Measurements from ENCODE around the gene BMPR2.

The BMPR2 gene

GRCh38 chr2:202411097-202411496 is 35.0 kb downstream of the BMPR2 start:
- Histone ChIP-seq H3K4me3 (ENCODE audit: low read length, poor library complexity, severe bottlenecking) (no peak overlapping the region), H2AFZ (ENCODE audit: low read length) (no peak overlapping the region), H3K9me3 (ENCODE audit: insufficient read depth, low read depth, low read length) (no peaks in the 10 kb centered on the region), H3K27me3 (ENCODE audit: insufficient read depth, low read length, poor library complexity, severe bottlenecking) (no peaks in the 10 kb centered on the region), H3K36me3 (ENCODE audit: insufficient read depth, low read length) (no peaks in the 10 kb centered on the region), H4K20me1 (ENCODE audit: insufficient read depth, low read length, poor library complexity, severe bottlenecking) (peaks cover 26% of the 10 kb centered on the region), H3K9ac (ENCODE audit: low read depth, low read length, poor library complexity, severe bottlenecking) (no peak overlapping the region), H3K4me1 (ENCODE audit: insufficient read depth, low read length, poor library complexity, severe bottlenecking) (peaks cover 11% of the 10 kb centered on the region), H3F3A (ENCODE audit: low read depth) (peaks cover 3% of the 10 kb centered on the region; the same call in 1 of the 2 replicates), H3K4me2 (ENCODE audit: low read depth, low read length, poor library complexity, severe bottlenecking) (no peak overlapping the region), H3K79me2 (ENCODE audit: insufficient read depth, low read length) (peaks cover 50% of the 10 kb centered on the region), H3K9me2 (replicated peaks; ENCODE audit: low read depth, low read length) (no peaks in the 10 kb centered on the region)
- no peak for TF ChIP-seq EZH2phosphoT487 (IDR thresholded peaks at IDR 0.05; ENCODE audit: borderline replicate concordance)
- TF ChIP-seq, protein P1, sequence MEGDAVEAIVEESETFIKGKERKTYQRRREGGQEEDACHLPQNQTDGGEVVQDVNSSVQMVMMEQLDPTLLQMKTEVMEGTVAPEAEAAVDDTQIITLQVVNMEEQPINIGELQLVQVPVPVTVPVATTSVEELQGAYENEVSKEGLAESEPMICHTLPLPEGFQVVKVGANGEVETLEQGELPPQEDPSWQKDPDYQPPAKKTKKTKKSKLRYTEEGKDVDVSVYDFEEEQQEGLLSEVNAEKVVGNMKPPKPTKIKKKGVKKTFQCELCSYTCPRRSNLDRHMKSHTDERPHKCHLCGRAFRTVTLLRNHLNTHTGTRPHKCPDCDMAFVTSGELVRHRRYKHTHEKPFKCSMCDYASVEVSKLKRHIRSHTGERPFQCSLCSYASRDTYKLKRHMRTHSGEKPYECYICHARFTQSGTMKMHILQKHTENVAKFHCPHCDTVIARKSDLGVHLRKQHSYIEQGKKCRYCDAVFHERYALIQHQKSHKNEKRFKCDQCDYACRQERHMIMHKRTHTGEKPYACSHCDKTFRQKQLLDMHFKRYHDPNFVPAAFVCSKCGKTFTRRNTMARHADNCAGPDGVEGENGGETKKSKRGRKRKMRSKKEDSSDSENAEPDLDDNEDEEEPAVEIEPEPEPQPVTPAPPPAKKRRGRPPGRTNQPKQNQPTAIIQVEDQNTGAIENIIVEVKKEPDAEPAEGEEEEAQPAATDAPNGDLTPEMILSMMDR (conservative IDR thresholded peaks at IDR 0.05; ENCODE audit: low read length), result no peak

GRCh38 chr2:202418027-202418426 is 41.9 kb downstream of the BMPR2 start:
- Histone ChIP-seq H3K9ac (ENCODE audit: low read depth, low read length, poor library complexity, severe bottlenecking) (no peak overlapping the region), H3K9me2 (replicated peaks; ENCODE audit: low read depth, low read length) (no peaks in the 10 kb centered on the region), H3K27me3 (ENCODE audit: insufficient read depth, low read length, poor library complexity, severe bottlenecking) (no peaks in the 10 kb centered on the region), H3K4me3 (ENCODE audit: low read length, poor library complexity, severe bottlenecking) (no peak overlapping the region), H3K9me3 (ENCODE audit: insufficient read depth, low read depth, low read length) (no peaks in the 10 kb centered on the region), H2AFZ (ENCODE audit: low read length) (no peak overlapping the region), H4K20me1 (ENCODE audit: insufficient read depth, low read length, poor library complexity, severe bottlenecking) (peaks cover 24% of the 10 kb centered on the region), H3K79me2 (ENCODE audit: insufficient read depth, low read length) (peaks cover 26% of the 10 kb centered on the region; the same call in 1 of the 2 replicates), H3K4me1 (ENCODE audit: insufficient read depth, low read length, poor library complexity, severe bottlenecking) (peaks cover 6% of the 10 kb centered on the region), H3F3A (ENCODE audit: low read depth) (no peaks in the 10 kb centered on the region), H3K4me2 (ENCODE audit: low read depth, low read length, poor library complexity, severe bottlenecking) (no peak overlapping the region), H3K36me3 (ENCODE audit: insufficient read depth, low read length) (no peaks in the 10 kb centered on the region)
- TF ChIP-seq, protein P1 (conservative IDR thresholded peaks at IDR 0.05; ENCODE audit: low read length), result no peak
- no peak for TF ChIP-seq EZH2phosphoT487 (IDR thresholded peaks at IDR 0.05; ENCODE audit: borderline replicate concordance)

- Histone ChIP-seq H2AFZ (ENCODE audit: low read length) (no peak overlapping the region), H3K9me2 (replicated peaks; ENCODE audit: low read depth, low read length) (no peaks in the 10 kb centered on the region), H3K4me2 (ENCODE audit: low read depth, low read length, poor library complexity, severe bottlenecking) (no peak overlapping the region), H3K4me1 (ENCODE audit: insufficient read depth, low read length, poor library complexity, severe bottlenecking) (peaks cover 6% of the 10 kb centered on the region), H3K36me3 (ENCODE audit: insufficient read depth, low read length) (no peaks in the 10 kb centered on the region), H3K27me3 (ENCODE audit: insufficient read depth, low read length, poor library complexity, severe bottlenecking) (no peaks in the 10 kb centered on the region), H3K9ac (ENCODE audit: low read depth, low read length, poor library complexity, severe bottlenecking) (no peak overlapping the region), H3K4me3 (ENCODE audit: low read length, poor library complexity, severe bottlenecking) (no peak overlapping the region), H4K20me1 (ENCODE audit: insufficient read depth, low read length, poor library complexity, severe bottlenecking) (peaks cover 24% of the 10 kb centered on the region), H3K9me3 (ENCODE audit: insufficient read depth, low read depth, low read length) (no peaks in the 10 kb centered on the region), H3F3A (ENCODE audit: low read depth) (no peaks in the 10 kb centered on the region), H3K79me2 (ENCODE audit: insufficient read depth, low read length) (peaks cover 22% of the 10 kb centered on the region; the same call in 1 of the 2 replicates)
- TF ChIP-seq, protein P1 (conservative IDR thresholded peaks at IDR 0.05; ENCODE audit: low read length), result no peak
- no peak for TF ChIP-seq EZH2phosphoT487 (IDR thresholded peaks at IDR 0.05; ENCODE audit: borderline replicate concordance)
Observed at GRCh38 chr2:202418511-202418910, 42.4 kb downstream of the BMPR2 start.

All from Loucy (cell line).